Brain pericyte (primary cell): ENCODE measurements around the gene PHLDA2.

Experiments used
- DNase-seq: peaks from one replicate; pipeline ENCODE4 v3.0.0-alpha.2; 2012; ENCODE audit warnings: low read depth, low spot score

PHLDA2 gene

DNA sequence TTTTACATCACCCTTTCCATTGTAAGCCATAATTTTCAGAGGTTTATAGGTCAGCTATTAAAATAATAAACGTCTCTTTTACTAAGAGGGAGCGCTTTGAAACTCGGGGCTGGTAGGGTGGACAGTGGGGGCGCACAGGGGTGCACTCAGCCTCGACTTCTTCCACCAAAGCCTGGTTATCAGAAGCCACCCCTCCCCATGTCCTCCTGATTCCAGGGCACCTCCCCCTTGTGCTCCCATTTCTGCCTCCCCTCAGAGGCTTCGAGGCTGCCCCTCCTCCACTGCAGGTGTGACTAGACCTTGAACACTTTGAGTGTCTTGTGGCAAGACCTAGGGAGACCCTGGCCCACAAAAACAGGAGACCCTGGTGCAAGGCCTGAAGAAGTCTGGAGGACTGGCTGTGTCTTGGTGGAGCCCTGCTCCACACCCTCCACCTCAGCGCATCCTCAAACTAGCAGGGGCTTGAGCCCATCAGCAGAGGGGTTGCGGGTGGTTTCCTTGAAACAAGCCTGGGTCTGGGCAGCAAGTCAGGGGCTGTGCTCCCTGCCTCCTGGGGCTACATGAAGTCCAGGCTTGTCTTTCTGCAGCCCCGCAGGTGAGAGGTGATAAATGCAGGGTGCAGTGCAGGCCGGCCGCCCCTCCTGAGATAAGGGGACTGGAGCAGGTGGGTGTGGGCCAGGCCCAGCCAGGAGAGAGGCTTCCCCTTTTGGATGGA, 46.7 kb downstream of the PHLDA2 start:
- no peak for DNase-seq

DNA sequence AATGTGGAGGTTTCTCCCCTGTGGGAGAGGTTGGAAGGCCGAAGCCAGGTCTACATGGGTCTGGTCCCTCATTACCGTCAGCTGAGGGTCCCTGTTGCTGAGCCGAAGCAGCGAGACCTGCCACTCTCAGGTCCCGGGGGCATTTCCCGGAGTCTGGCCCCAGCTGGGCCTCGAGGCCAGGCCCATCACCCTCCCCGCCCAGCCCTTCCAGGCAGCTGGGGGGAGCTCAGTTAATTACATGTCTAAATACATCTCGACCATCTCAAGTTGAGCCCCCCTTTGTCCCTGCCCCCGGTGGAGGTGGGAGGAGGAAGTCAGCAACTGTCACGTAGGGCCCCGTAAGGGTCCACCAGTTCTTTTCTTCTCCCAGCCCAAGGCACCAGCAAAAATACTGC, 47.2 kb downstream of the PHLDA2 start:
- DNase-seq, result no peak

DNA sequence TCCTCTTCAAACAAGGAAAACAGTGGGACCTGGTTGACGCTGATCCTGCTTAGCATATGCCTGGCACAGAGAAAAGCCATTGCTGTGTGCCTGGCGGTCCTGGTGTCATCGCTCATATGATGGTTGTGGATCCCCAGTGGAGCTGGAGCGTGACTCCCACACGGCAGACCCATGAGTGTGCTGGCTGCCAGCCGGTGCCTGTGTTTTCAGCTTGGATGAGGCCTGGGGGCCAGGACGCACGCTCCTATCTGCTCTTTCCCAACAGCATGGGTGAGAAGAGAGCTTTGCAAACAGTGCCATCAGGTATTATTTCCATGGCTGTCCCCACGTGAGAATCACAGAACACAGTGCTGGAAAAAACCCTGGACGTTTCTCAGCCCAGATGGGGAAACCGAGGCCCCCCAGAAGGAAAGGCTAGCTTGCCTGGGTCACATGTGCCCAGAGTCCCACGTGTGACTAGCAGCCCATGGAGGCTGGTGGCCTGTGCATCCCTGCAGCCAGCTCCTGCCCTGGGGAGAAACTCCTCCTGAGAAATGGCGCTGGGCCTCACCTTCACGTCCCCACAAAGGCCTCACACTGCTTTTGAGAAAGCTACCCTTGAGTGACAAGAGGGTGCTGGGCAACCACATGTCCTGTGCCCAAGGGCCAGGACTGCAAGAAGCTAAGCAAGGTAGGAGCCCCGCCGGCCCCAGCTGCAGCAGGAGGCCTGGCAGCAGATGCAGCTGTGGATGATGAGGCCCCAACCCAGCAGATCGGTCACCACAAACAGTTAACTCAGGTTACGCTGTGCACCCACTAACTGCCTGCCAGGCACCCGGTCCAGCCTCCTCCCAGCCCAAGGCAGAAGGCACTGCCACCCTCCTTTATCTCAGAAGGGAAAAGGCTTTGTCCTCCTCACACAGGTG, 47.9 kb downstream of the PHLDA2 start:
- no peak for DNase-seq

DNA sequence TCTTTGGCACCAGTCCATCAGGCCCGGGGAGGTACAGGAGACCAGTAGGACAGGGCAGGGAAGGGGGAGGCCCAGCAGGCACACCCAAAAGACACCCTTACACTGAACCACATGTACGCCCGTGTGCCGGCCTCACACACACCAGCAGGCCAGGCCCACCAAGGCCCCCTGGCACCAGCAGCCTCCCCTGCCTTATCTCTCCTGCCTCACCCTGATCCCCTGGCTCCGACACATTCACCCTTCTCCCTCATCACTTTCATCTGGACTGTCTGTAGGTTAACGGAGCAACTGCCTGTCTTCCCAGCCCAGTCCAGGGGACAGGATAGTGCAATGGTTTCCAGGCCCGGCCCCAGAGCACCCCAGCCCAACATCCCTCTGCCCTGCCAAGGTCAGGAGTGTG, 48.6 kb downstream of the PHLDA2 start:
- DNase-seq, result no peak

DNA sequence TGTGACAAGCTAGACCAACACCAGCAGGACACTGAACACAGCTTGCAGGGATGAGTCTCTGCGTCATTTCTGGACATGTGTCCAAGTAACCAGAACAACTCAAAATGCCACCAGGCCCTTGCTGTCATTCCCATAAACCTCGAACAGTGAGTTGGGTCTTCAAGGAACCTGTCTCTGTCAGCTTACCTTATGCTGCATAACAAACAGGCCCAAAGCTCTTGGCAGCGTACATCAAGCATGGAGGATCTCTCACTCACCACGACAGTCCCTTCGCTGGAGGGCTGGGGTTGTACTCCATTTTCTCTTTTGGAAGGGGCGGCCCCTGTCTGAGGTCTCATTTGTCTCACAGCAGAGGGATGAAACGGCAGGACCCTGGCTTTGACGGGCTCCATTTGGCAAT, 50.4 kb downstream of the PHLDA2 start:
- DNase-seq, result no peak
